Heart left ventricle (tissue), 13 donors: ENCODE measurements around the gene PLEKHA6.

Experiments used
- POLR2A ChIP-seq, 2 donors: fragments of 450-650 bp; IDR thresholded peaks; one replicate each; pipeline ENCODE4 v1.6.1; 2017; ENCODE audit warnings: antibody characterized with exemption in 2 of 2, mild to moderate bottlenecking in 2 of 2, moderate library complexity in 2 of 2
- TF ChIP-seq, protein P1 (sequence below), 12 donors: fragments of 200-600 bp; sonication (generic) in 4 of 12; IDR thresholded peaks; one replicate each; pipeline versions ENCODE4 v1.5.0 to v1.8.0; 2018 to 2022; ENCODE audit warnings: antibody characterized with exemption in 12 of 12, mild to moderate bottlenecking in 5 of 12
- donor health status: ischemic (EF 13 %, LVEDD 7.1; RV severe dilation, severe dysfunction).
- donor health status: DM: no; HTN: yes; CAD: no.
- donor health status: DM: no; HTN: no; CAD: no.
- donor health status: ischemic (EF 25% LVEDD 6.9; RV normal size, moderate dysfunction).
- donor health status: ischemic (EF 25% LVEDD 5.7; RV mildly dilated, moderate dysfunction).
- donor health status: ischemic (EF 35%, LVEDD 5.7; RV mildly dilated, moderate dysfunction).
- donor health status: nonischemic (EF 11% LVEDD 7.7; RV severe dilation, severe dysfunction).
- donor health status: DM: yes; HTN: yes; CAD: no.
- donor health status: PGD.
- donor health status: ischemic (EF 29% LVEDD 5.4; RV normal size, mild dysfunction).
- donor health status: nonischemic (EF 23%, LVEDD 6.1; RV moderate dilation, normal function).

GRCh38 chr1:204335533-204335932 lies 24.2 kb downstream of the PLEKHA6 start:
- TF ChIP-seq, protein P1, sequence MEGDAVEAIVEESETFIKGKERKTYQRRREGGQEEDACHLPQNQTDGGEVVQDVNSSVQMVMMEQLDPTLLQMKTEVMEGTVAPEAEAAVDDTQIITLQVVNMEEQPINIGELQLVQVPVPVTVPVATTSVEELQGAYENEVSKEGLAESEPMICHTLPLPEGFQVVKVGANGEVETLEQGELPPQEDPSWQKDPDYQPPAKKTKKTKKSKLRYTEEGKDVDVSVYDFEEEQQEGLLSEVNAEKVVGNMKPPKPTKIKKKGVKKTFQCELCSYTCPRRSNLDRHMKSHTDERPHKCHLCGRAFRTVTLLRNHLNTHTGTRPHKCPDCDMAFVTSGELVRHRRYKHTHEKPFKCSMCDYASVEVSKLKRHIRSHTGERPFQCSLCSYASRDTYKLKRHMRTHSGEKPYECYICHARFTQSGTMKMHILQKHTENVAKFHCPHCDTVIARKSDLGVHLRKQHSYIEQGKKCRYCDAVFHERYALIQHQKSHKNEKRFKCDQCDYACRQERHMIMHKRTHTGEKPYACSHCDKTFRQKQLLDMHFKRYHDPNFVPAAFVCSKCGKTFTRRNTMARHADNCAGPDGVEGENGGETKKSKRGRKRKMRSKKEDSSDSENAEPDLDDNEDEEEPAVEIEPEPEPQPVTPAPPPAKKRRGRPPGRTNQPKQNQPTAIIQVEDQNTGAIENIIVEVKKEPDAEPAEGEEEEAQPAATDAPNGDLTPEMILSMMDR (IDR thresholded peaks at IDR 0.05): no peak
- TF ChIP-seq POLR2A (IDR thresholded peaks at IDR 0.05): no peak
